Neural progenitor cell (in vitro differentiated cells): Measurements from ENCODE around the gene ZNF274. TPM values are rescaled to one million over a fixed set of nuclear protein-coding genes. Genes with fewer than 3 reads are reported as not detected.

Source experiments
- DNase-seq: peaks from one replicate; pipeline ENCODE4 v3.0.0-alpha.2; 2016; ENCODE audit warnings: low spot score
- H2AFZ ChIP-seq: fragments of 200-600 bp; sonication (generic); replicated peaks from 2 replicates; pipeline ENCODE4 v1.6.1; 2016; ENCODE audit warnings: antibody characterized with exemption
- H3F3A ChIP-seq: fragments of 200-600 bp; sonication (generic); 2 replicates; pipeline ENCODE4 v1.6.1; 2016; ENCODE audit warnings: antibody characterized with exemption, low read depth
- H3K27ac ChIP-seq: fragments of 200-600 bp; sonication (generic); 2 replicates; pipeline ENCODE4 v1.5.1; 2016; ENCODE audit warnings: mild to moderate bottlenecking
- H3K27me3 ChIP-seq: fragments of 200-600 bp; sonication (generic); 2 replicates; pipeline ENCODE4 v1.6.1; 2016; ENCODE audit warnings: mild to moderate bottlenecking, moderate library complexity
- H3K36me3 ChIP-seq: fragments of 200-600 bp; sonication (generic); 2 replicates; pipeline ENCODE4 v1.5.1; 2016
- H3K4me1 ChIP-seq: fragments of 200-600 bp; sonication (generic); 2 replicates; pipeline ENCODE4 v1.6.1; 2016; ENCODE audit warnings: mixed run types
- H3K4me2 ChIP-seq: fragments of 200-600 bp; sonication (generic); 2 replicates; pipeline ENCODE4 v1.6.1; 2016
- H3K4me3 ChIP-seq: fragments of 200-600 bp; sonication (generic); 2 replicates; pipeline ENCODE4 v1.5.1; 2016
- H3K79me2 ChIP-seq: fragments of 200-600 bp; sonication (generic); 2 replicates; pipeline ENCODE4 v1.6.1; 2016; ENCODE audit warnings: low read depth
- H3K9ac ChIP-seq: fragments of 200-600 bp; sonication (generic); 2 replicates; pipeline ENCODE4 v1.6.1; 2016
- H3K9me3 ChIP-seq: fragments of 200-600 bp; sonication (generic); 2 replicates; pipeline ENCODE4 v1.5.1; 2016; ENCODE audit warnings: low read depth
- H4K20me1 ChIP-seq: fragments of 200-600 bp; sonication (generic); 2 replicates; pipeline ENCODE4 v1.6.1; 2016; ENCODE audit warnings: low read depth
- H3K27ac Mint-ChIP-seq: 3 replicates; pipeline ENCODE4 v1.8.0; 2021; ENCODE audit warnings: mixed read lengths
- H3K27me3 Mint-ChIP-seq: 2 replicates; pipeline ENCODE4 v1.8.0; 2022; ENCODE audit warnings: low read depth, mild to moderate bottlenecking, inconsistent platforms, moderate library complexity, mixed read lengths; ENCODE audit not compliant: insufficient read depth
- H3K36me3 Mint-ChIP-seq: 3 replicates; pipeline ENCODE4 v1.8.0; 2021; ENCODE audit warnings: mixed read lengths
- H3K4me1 Mint-ChIP-seq: 3 replicates; pipeline ENCODE4 v1.8.0; 2021; ENCODE audit warnings: mixed read lengths
- H3K4me3 Mint-ChIP-seq: 3 replicates; pipeline ENCODE4 v1.8.0; 2021; ENCODE audit warnings: mild to moderate bottlenecking, moderate library complexity, mixed read lengths
- H3K9me3 Mint-ChIP-seq: 3 replicates; pipeline ENCODE4 v1.8.0; 2020; ENCODE audit warnings: mixed read lengths
- CTCF ChIP-seq: fragments of 200-600 bp; sonication (generic); IDR thresholded peaks from 2 replicates; pipeline ENCODE4 v1.5.1; 2017; ENCODE audit warnings: antibody characterized with exemption, mild to moderate bottlenecking
- EZH2 ChIP-seq: fragments of 200-600 bp; sonication (generic); IDR thresholded peaks from 2 replicates; pipeline ENCODE4 v1.6.1; 2017; ENCODE audit warnings: antibody characterized with exemption, mild to moderate bottlenecking, moderate library complexity
- EZH2phosphoT487 ChIP-seq: fragments of 200-600 bp; sonication (generic); IDR thresholded peaks from 2 replicates; pipeline ENCODE4 v1.6.1; 2017; ENCODE audit warnings: antibody characterized with exemption
- total RNA-seq: library from RNA; depleted of rRNA; stranded (reverse); fragments of >200 nt; gene quantifications from 2 replicates; pipeline ENCODE4 v1.2.3, GENCODE V29; 2015; ENCODE audit warnings: low replicate concordance

The ZNF274 gene
- total RNA-seq, 1 donor from 2014 or later, result 39.3 TPM

DNA sequence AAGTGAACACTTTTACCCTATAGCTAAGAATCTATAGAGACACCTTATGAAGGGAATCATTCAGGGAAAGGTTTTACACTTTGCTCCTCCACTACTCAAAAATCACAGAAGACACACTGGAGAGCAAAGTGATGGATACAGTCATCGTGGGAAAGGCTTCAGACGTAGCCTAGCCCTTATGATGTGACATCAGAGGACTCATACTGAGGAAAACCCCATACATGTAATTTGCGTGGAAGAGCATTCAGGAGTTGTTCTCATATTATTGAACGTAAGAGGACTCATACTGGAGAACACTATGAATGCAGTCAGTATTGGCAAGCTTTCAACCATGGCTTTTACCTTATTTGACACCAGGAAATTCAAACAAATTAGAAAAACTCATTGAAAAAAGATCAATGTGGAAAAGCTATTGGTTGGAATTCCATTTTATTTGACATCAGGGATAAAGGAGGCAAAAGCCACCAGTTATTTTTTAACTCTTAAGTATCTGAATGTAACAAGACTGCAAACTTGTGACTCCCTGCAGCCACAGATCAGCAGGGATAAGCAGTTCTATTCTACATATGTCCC lies 16.1 kb upstream of the ZNF274 start:
- Mint-ChIP-seq H3K9me3 (peaks cover 63% of the 10 kb centered on the region), H3K4me3 (no peak overlapping the region), H3K36me3 (peaks cover 8% of the 10 kb centered on the region), H3K27me3 (peaks cover 4% of the 10 kb centered on the region), H3K27ac (no peak overlapping the region), H3K4me1 (no peaks in the 10 kb centered on the region)
- Histone ChIP-seq H3K4me2 (no peak overlapping the region), H3K4me3 (no peak overlapping the region), H3K9me3 (peaks cover 21% of the 10 kb centered on the region), H3K4me1 (no peaks in the 10 kb centered on the region), H4K20me1 (no peaks in the 10 kb centered on the region), H3K9ac (no peak overlapping the region), H2AFZ (no peak overlapping the region), H3K36me3 (no peaks in the 10 kb centered on the region), H3K79me2 (no peaks in the 10 kb centered on the region), H3K27ac (no peak overlapping the region), H3F3A (no peaks in the 10 kb centered on the region), H3K27me3 (no peaks in the 10 kb centered on the region)
- DNase-seq, result no peak
- TF ChIP-seq EZH2phosphoT487, result no peak
- TF ChIP-seq EZH2, result no peak

GRCh38 chr19:58170860-58171259 lies 12.0 kb upstream of the ZNF274 start:
- Mint-ChIP-seq H3K4me1 (no peaks in the 10 kb centered on the region), H3K4me3 (no peak overlapping the region), H3K36me3 (peaks cover 2% of the 10 kb centered on the region), H3K27me3 (peaks cover 6% of the 10 kb centered on the region), H3K27ac (no peak overlapping the region), H3K9me3 (peaks cover 60% of the 10 kb centered on the region)
- no peaks in the 10 kb centered on the region for H3K79me2 ChIP-seq
- no peaks in the 10 kb centered on the region for H3F3A ChIP-seq
- no peak overlapping the region for H3K4me3 ChIP-seq
- no peaks in the 10 kb centered on the region for H4K20me1 ChIP-seq
- no peak overlapping the region for H3K9ac ChIP-seq
- TF ChIP-seq CTCF (no peak), EZH2phosphoT487 (no peak), EZH2 (no peak)
- no peak for DNase-seq
- no peak overlapping the region for H3K4me2 ChIP-seq
- H3K27me3 ChIP-seq, result no peaks in the 10 kb centered on the region
- H3K36me3 ChIP-seq, result no peaks in the 10 kb centered on the region
- no peaks in the 10 kb centered on the region for H3K4me1 ChIP-seq
- peaks cover 21% of the 10 kb centered on the region for H3K9me3 ChIP-seq
- no peak overlapping the region for H2AFZ ChIP-seq
- H3K27ac ChIP-seq, result no peak overlapping the region

DNA sequence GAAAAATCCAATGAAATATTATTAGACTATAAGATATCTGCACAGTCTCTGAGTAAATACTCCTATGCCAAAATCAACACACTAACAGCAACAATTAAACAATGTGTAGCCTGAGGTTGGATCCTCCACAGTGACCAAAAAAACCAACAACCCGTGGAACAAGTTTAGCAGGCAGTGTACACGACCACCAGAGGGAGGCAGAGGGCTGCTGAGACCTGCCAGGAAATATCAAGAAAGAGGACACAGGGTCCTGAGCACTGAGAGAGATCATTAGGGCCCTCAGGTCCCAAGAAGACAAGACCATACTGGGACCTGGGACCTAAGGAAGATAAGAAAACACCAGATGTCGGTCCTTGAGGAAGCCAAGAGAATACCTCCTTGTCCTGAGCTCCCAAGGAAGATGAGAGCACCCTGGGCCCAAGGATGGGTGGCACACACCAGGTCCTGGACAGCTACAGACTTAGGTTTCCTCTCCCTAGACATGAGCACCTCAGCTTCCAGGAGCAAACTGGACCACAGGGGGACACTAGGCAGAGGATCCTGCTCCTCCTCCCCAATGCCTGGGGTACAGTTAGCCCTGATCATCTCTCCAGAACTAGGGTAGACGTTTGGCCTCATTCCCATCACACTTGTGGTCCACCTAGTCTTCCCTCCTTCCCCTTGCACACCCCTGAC lies 822 bp upstream of the ZNF274 start:
- Mint-ChIP-seq H3K27me3 (peaks cover 17% of the 10 kb centered on the region), H3K4me1 (peaks cover 8% of the 10 kb centered on the region), H3K9me3 (peaks cover 86% of the 10 kb centered on the region), H3K36me3 (peaks cover 51% of the 10 kb centered on the region), H3K4me3 (peak overlapping the region; percentile 92), H3K27ac (no peak overlapping the region)
- H2AFZ ChIP-seq, result peak overlapping the region; percentile 56
- H3K9ac ChIP-seq, result no peak overlapping the region
- H4K20me1 ChIP-seq, result no peaks in the 10 kb centered on the region
- no peaks in the 10 kb centered on the region for H3K4me1 ChIP-seq
- peak overlapping the region; percentile 96 for H3K4me3 ChIP-seq
- peaks cover 14% of the 10 kb centered on the region for H3F3A ChIP-seq
- DNase-seq, result peak; percentile 47
- H3K27ac ChIP-seq, result no peak overlapping the region
- H3K9me3 ChIP-seq, result peaks cover 34% of the 10 kb centered on the region
- no peaks in the 10 kb centered on the region for H3K27me3 ChIP-seq
- H3K79me2 ChIP-seq, result peaks cover 38% of the 10 kb centered on the region
- TF ChIP-seq CTCF (peak; percentile 55), EZH2phosphoT487 (no peak), EZH2 (no peak)
- peaks cover 27% of the 10 kb centered on the region for H3K36me3 ChIP-seq
- peak overlapping the region; percentile 94 for H3K4me2 ChIP-seq

DNA sequence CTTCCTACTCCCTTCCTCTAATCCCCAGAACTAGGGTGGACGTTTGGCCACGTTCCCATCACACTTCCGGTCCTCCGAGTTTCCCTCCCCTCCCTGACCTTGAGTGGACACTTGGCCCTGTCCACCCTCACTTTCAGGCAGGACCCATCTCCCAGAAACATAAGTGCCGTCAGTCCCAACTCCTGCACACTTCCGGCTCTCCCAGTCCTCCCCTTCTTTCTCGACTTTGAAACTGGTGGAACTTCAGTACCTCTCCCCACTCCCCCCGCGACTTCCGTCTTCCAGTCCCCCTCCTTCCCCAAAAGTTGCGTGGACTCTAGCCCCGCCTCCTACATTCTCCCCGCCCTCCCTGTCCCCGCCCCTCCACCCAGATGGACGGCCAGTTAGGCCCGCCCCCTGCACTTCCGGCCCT lies 278 bp upstream of the ZNF274 start:
- H3K4me3 ChIP-seq, result peak overlapping the region; percentile 96
- H3F3A ChIP-seq, result peaks cover 14% of the 10 kb centered on the region
- H3K27ac Mint-ChIP-seq, result peak overlapping the region; percentile 99
- peaks cover 33% of the 10 kb centered on the region for H3K36me3 ChIP-seq
- DNase-seq, result no peak
- no peaks in the 10 kb centered on the region for H3K4me1 ChIP-seq
- H3K4me3 Mint-ChIP-seq, result peak overlapping the region; percentile 92
- H3K4me1 Mint-ChIP-seq, result peaks cover 8% of the 10 kb centered on the region
- peaks cover 17% of the 10 kb centered on the region for H3K27me3 Mint-ChIP-seq
- H4K20me1 ChIP-seq, result no peaks in the 10 kb centered on the region
- H3K9me3 Mint-ChIP-seq, result peaks cover 86% of the 10 kb centered on the region
- peak overlapping the region; percentile 56 for H2AFZ ChIP-seq
- H3K4me2 ChIP-seq, result peak overlapping the region; percentile 94
- no peak for TF ChIP-seq EZH2phosphoT487
- no peak for TF ChIP-seq CTCF
- TF ChIP-seq EZH2, result no peak
- peaks cover 51% of the 10 kb centered on the region for H3K36me3 Mint-ChIP-seq
- H3K27ac ChIP-seq, result peak overlapping the region; percentile 99
- no peaks in the 10 kb centered on the region for H3K27me3 ChIP-seq
- H3K9me3 ChIP-seq, result peaks cover 37% of the 10 kb centered on the region
- no peak overlapping the region for H3K9ac ChIP-seq
- H3K79me2 ChIP-seq, result peaks cover 43% of the 10 kb centered on the region
